Mesenteric fat pad (tissue), 1 donor: ENCODE measurements around the gene MCC. TPM values are rescaled to one million over a fixed set of nuclear protein-coding genes. Genes with fewer than 3 reads are reported as not detected.

Experiments used
- DNase-seq: peaks from one replicate; pipeline ENCODE4 v3.0.0-alpha.2; 2020; ENCODE audit warnings: low spot score
- total RNA-seq: library from RNA; stranded (reverse); fragmentation: NEBNext Ultra II Directional; extraction: Animal tissue kit (Norgen Biotek cat#: 25700); gene quantifications from one replicate; pipeline ENCODE4 v1.2.1, GENCODE V29; 2021
- donor health status: DM: yes; HTN: yes; CAD: no.

The MCC gene
- total RNA-seq, 1 donor from 2014 or later: 25.2 TPM

GRCh38 chr5:113061846-113062780 is 426.1 kb downstream of the MCC start:
- no peak for DNase-seq

- no peak for DNase-seq
These were observed 427.7 kb downstream of the MCC start for GRCh38 chr5:113060408-113061025.

GRCh38 chr5:113059232-113060040 is 428.8 kb downstream of the MCC start:
- DNase-seq: no peak

GRCh38 chr5:113058706-113059226 is 429.5 kb downstream of the MCC start:
- DNase-seq: peak; percentile 84

- no peak for DNase-seq
These were observed 430.0 kb downstream of the MCC start for GRCh38 chr5:113058269-113058668.

GRCh38 chr5:113057557-113057984 is 430.7 kb downstream of the MCC start:
- no peak for DNase-seq

GRCh38 chr5:113056988-113057387 is 431.3 kb downstream of the MCC start:
- no peak for DNase-seq

- no peak for DNase-seq
These were observed 433.4 kb downstream of the MCC start for GRCh38 chr5:113054899-113055298.

GRCh38 chr5:113053511-113053995 is 434.7 kb downstream of the MCC start:
- no peak for DNase-seq

- no peak for DNase-seq
These were observed 436.0 kb downstream of the MCC start for GRCh38 chr5:113052041-113052795.

- DNase-seq: no peak
These were observed 437.4 kb downstream of the MCC start for GRCh38 chr5:113050721-113051382.

GRCh38 chr5:113048931-113049330 is 439.3 kb downstream of the MCC start:
- DNase-seq: no peak

- no peak for DNase-seq
These were observed 440.3 kb downstream of the MCC start for GRCh38 chr5:113047733-113048652.

- DNase-seq: no peak
These were observed 441.0 kb downstream of the MCC start for GRCh38 chr5:113047234-113047633.

GRCh38 chr5:113044776-113045465 is 443.3 kb downstream of the MCC start:
- DNase-seq: no peak

- DNase-seq: no peak
These were observed 444.7 kb downstream of the MCC start for GRCh38 chr5:113043491-113043931.

- no peak for DNase-seq
These were observed 445.6 kb downstream of the MCC start for GRCh38 chr5:113042491-113043243.
